Posterior vena cava (tissue), 2 donors: ENCODE measurements around the gene RIT1. TPM values are rescaled to one million over a fixed set of nuclear protein-coding genes. Genes with fewer than 3 reads are reported as not detected.
"Not testable (repeated sequence)": the region's sequence is repeated elsewhere in the genome, so short reads cannot be mapped to it uniquely, and the experiment has no call there.

ENCODE experiments used
- DNase-seq: peaks from one replicate; pipeline ENCODE4 v3.0.0-alpha.2; 2020; ENCODE audit warnings: low spot score
- intact Hi-C, 2 donors: fragments of 100-400 bp; cut with DNase I; formaldehyde crosslinking; loops; one replicate each; pipeline versions ENCODE4 v1.14.1 to v1.14.2; 2022 to 2023
- total RNA-seq, 2 donors: library from RNA; stranded (reverse); fragmentation: NEBNext Ultra II Directional; extraction: Animal tissue kit (Norgen Biotek cat#: 25700); gene quantifications; one replicate each; pipeline ENCODE4 v1.2.1, GENCODE V29; 2021
- donor health status: DM: yes; HTN: yes; CAD: no.
- donor health status: DM: yes; HTN: yes; CAD: no.

RIT1 gene
- total RNA-seq, 2 donors from 2014 or later = 34.1 to 36.2 TPM

DNA sequence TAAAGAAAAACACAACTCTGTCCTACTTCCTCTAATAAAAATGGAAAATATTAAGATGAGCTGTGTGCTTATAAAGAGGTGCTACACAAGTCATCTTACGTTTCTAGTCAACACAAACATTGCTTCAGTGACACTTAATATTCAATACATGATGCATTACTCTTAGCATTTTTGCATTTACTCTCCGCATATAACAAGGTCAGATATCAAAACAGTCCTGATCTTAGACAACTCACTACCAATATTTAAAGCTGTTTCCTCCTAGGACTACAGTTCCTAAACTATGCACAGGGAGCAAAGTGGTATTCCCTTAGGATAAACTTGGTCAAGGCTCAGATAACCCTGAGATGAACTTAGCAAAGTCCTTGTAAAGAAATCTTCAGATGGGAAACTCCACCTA lies 12.3 kb downstream of the RIT1 start:
- intact Hi-C loops = no loop called here
- no peak for DNase-seq

GRCh38 chr1:155897746-155898145 lies 13.4 kb downstream of the RIT1 start:
- intact Hi-C loops = no loop called here

GRCh38 chr1:155896476-155896875 lies 14.7 kb downstream of the RIT1 start:
- intact Hi-C loops = not testable (repeated sequence)
- peak; percentile 23 for DNase-seq

More at GRCh38 chr1:155897746-155898145, 13.4 kb downstream of the RIT1 start:
- DNase-seq = no peak

GRCh38 chr1:155895617-155896016 lies 15.5 kb downstream of the RIT1 start:
- peak; percentile 9 for DNase-seq
- intact Hi-C loops = not testable (repeated sequence)

DNA sequence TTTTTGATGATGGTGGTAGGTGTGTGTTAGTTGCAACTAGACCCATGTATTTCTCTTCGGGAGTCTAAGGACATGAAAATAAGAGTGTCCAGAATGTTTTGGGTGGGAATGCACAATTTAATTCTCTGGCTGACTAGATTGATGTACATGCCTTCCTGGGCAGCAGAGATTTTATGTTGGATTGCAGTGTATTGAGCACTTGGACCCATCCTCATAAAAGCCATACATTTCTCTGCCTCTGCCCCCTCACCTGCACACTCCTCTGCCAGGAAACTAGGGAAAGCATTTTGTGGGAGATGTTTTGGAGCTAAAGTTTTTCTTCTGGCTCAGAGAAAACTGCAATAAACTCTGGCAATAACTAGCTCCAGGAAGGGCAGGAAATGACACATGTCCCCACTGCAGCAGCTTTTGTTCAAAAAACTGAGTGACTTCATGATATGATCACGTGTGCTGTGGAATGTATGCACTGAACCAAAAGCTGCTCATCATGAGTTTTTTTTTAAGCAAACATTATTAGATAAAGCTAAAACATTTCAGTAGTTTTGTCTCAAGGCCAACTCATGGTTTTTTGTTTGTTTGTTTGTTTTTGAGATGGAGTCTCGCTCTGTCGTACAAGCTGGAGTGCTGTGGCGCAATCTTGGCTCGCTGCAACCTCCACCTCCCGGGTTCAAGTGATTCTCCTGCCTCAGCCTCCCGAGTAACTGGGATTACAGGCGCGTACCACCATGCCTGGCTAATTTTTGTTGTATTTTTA lies 17.6 kb downstream of the RIT1 start:
- intact Hi-C loops = no loop called here
- DNase-seq = peak; percentile 53

DNA sequence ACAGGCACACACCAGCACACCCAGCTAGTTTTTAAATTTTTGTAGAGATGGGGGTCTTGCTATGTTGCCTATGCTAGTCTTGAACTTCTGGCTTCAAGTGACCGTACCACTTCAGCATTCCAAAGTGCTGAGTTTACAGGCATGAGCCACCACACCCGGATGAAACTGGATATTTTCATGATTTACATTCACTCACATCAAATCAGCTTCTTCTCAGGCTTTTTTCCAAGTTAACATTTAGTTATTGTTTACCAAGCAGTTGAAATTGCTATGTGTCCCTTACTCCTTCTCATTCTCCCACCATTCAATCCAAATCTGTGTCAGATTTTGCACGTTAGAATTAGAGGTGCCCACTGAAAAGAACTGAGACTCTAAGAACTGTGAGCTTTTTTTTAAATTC lies 18.4 kb downstream of the RIT1 start:
- no peak for DNase-seq
- intact Hi-C loops = no loop called here

DNA sequence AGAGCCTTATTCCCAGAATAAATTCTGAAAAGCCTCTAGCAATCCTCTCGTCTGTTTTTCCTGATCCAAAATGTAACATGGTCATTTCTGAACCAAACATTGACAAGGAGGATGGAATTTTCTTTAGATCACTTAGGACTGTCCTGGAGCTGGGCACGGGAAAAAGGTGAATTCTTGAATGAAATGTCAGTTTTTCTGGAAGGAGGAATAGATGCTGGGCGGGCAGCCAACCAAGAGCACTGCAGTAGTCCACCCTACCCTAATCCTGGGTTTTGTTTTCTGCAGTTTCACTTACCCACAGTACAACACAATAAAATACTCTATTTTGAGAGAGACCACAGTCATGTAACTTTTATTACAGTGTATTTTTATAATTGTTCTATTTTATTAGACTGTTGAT lies 20.9 kb downstream of the RIT1 start:
- DNase-seq = peak; percentile 5
- intact Hi-C loops = no loop called here

GRCh38 chr1:155889566-155889965 lies 21.6 kb downstream of the RIT1 start:
- DNase-seq = peak; percentile 36
- intact Hi-C loops = no loop called here

DNA sequence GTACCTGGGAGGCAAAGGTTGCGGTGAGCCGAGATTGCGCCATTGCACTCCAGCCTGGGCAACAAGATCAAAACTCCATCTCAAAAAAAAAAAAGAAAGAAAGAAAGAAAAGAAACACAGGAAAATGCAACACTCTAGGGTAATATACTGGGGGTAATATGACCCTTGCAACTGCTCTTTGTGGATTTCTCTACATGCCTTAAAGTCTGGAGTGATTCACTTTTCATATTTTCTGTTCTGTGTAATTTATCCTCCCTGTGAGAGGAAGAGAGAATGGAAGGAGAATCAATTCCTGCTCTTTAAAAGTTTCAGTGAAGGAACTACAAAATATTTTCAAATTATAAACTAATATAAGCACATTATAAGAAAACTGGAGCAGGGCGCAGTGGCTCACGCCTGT lies 22.7 kb downstream of the RIT1 start:
- intact Hi-C loops = no loop called here

GRCh38 chr1:155884982-155885381 lies 26.2 kb downstream of the RIT1 start:
- DNase-seq = peak; percentile 4
- intact Hi-C loops = no loop called here

More for the DNA sequence above, 22.7 kb downstream of the RIT1 start:
- DNase-seq = no peak

GRCh38 chr1:155884031-155884960 lies 26.9 kb downstream of the RIT1 start:
- intact Hi-C loops = no loop called here
- peak; percentile 47 for DNase-seq

DNA sequence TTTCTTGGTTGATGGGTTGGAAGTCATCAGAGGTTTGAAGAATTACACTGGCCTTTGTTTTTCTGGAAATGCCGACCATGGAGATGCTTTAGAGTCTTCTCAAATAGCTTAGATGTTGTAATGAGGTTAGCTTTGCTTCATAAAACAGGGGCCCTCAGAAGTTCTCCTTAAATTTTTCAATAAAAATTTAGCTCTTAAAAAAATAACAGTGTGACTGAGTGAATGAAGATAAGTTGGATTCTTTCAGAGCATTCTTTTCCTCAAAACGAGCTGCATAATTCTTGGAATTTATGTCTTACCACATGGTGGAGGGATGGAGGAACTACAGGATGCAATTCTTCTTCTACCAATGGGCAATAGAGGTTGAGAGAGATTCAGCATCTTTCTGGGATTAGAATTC lies 28.4 kb downstream of the RIT1 start:
- no peak for DNase-seq
- intact Hi-C loops = no loop called here

DNA sequence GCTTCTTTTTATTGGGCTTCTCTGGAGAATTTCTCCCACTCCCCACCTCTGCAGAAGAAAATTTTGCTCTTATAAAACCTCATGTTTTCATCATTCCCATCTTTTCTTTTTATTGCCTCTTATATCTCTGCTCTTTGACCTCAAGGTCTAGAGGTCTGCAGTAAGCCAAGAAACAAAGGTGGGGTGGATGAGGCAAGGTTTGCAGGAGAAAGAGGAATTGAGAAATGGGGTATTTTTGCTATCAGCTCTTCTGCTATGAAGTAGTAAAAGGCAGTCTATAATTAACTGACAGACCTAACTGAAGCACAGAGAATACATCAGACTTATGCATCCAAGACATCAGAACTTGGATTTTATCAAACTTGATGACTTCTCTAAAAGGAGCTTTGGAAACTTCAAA lies 28.9 kb downstream of the RIT1 start:
- intact Hi-C loops = no loop called here
- DNase-seq = no peak

DNA sequence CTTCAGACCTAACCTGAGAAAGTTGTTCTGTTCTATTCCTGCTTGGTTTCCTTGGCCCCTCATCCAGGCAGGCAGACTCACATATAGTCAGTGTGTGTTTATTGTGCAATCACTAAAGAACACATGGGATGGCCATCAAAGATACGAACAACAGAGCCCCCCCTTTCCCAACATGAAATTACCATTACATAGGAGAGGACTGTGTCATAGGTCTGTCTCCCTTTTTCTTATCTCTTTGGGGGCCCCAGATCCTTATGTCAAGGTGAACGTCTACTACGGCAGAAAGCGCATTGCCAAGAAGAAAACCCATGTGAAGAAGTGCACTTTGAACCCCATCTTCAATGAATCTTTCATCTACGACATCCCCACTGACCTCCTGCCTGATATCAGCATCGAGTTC lies 30.2 kb downstream of the RIT1 start:
- no peak for DNase-seq
- intact Hi-C loops = no loop called here

DNA sequence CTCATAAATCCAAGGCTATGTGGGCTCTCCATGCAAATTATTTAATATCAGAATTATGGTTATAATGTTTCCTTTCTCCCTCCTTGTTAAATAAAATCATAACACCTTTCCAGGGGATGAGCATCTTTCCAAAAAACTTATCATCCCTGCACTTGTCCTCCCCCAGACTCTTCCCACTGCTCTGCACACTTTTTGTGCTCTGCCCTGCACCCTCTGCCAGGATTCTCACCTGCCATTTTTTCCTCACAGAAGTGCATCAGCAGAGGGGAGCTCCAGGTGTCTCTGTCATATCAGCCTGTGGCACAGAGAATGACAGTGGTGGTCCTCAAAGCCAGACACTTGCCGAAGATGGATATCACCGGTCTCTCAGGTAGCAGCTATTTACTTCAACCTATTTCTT lies 30.9 kb downstream of the RIT1 start:
- DNase-seq = no peak
- intact Hi-C loops = no loop called here

DNA sequence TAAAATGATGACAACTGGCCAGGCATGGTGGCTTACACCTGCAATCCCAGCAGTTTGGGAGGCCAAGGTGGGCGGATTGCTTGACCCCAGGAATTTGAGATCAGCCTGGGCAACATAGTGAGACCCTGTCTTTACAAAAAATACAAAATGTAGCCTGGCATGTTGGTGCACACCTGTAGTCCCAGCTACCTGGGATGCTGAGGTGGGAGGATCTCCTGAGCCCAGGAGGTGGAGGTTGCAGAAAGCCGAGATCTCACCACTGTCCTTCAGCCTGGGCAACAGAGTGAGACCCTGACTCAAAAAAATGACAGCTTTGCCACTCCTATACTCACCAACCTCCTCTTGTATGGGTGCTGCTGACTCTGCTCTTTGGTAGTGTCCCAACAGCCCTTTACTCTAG lies 33.2 kb downstream of the RIT1 start:
- no peak for DNase-seq

GRCh38 chr1:155873860-155874259 lies 37.3 kb downstream of the RIT1 start:
- intact Hi-C loops = no loop called here
- no peak for DNase-seq

More for the DNA sequence above, 33.2 kb downstream of the RIT1 start:
- intact Hi-C loops = no loop called here

- intact Hi-C loops = no loop called here
- no peak for DNase-seq
These were observed 38.6 kb downstream of the RIT1 start for GRCh38 chr1:155872527-155872926.

- intact Hi-C loops = no loop called here
- no peak for DNase-seq
These were observed 39.8 kb downstream of the RIT1 start for GRCh38 chr1:155871390-155871789.

DNA sequence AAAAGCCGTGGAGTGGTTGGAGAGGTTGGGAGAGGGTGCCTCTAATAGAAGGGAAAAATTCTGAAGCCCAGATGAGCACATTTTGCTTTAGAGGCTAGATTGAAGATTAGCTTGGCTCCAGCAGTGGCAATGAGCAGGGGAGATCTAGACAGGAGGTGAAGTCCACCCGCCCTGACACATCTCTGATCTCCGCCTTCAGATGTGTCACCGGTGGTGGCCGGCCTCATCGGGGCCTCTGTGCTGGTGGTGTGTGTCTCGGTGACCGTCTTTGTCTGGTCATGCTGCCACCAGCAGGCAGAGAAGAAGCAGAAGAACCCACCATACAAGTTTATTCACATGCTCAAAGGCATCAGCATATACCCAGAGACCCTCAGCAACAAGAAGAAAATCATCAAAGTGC lies 43.4 kb downstream of the RIT1 start:
- intact Hi-C loops = no loop called here
- no peak for DNase-seq

- intact Hi-C loops = no loop called here
- no peak for DNase-seq
These were observed 46.8 kb downstream of the RIT1 start for GRCh38 chr1:155864393-155864792.
